AG08395 (cell line): ENCODE results near the gene OMG.
A peak's percentile ranks its signal among the peaks of the same experiment; 100 is the strongest.
"Not testable (repeated sequence)": the region's sequence is repeated elsewhere in the genome, so short reads cannot be mapped to it uniquely, and the experiment has no call there.

Experiments
- DNase-seq: peaks from one replicate; pipeline ENCODE4 v3.0.0; 2012; ENCODE audit warnings: mixed read lengths, low spot score

The OMG gene

GRCh38 chr17:31297090-31297489 lies at the start of gene OMG:
Gene OMG, minus strand, starts transcription at chr17:31297239. Its CDS starts 908 bp downstream, at chr17:31296331.
- DNase-seq: no peak

- not testable (repeated sequence) for DNase-seq
These were observed 48.2 kb upstream of the OMG start for GRCh38 chr17:31345191-31345747.

GRCh38 chr17:31339906-31340661 lies 43.0 kb upstream of the OMG start:
- DNase-seq: peak; percentile 57

GRCh38 chr17:31329221-31329620 lies 32.2 kb upstream of the OMG start:
- DNase-seq: no peak

- DNase-seq: peak; percentile 24
These were observed 31.1 kb upstream of the OMG start for GRCh38 chr17:31328160-31328535.

GRCh38 chr17:31327534-31328159 lies 30.6 kb upstream of the OMG start:
- peak; percentile 73 for DNase-seq

- DNase-seq: no peak
These were observed 26.5 kb upstream of the OMG start for GRCh38 chr17:31323551-31323950.

- no peak for DNase-seq
These were observed 24.9 kb upstream of the OMG start for GRCh38 chr17:31321966-31322365.

- peak; percentile 68 for DNase-seq
These were observed 24.4 kb upstream of the OMG start, which contains the start of gene EVI2A for GRCh38 chr17:31321481-31321880. Gene EVI2A, minus strand, starts transcription at chr17:31321622. Its CDS starts 2,609 bp downstream, at chr17:31319013.

GRCh38 chr17:31320791-31321190 lies 23.8 kb upstream of the OMG start:
- DNase-seq: no peak

- no peak for DNase-seq
These were observed 23.2 kb upstream of the OMG start for GRCh38 chr17:31320241-31320640.

- no peak for DNase-seq
These were observed 22.0 kb upstream of the OMG start for GRCh38 chr17:31318851-31319661.

- no peak for DNase-seq
These were observed 21.3 kb upstream of the OMG start for GRCh38 chr17:31318298-31318801.

- DNase-seq: no peak
These were observed 17.7 kb upstream of the OMG start for GRCh38 chr17:31314782-31315100.

- DNase-seq: no peak
These were observed 17.1 kb upstream of the OMG start, which contains the start of gene EVI2B for GRCh38 chr17:31313982-31314781. Gene EVI2B, minus strand, starts transcription at chr17:31314054. Its CDS starts 8,445 bp downstream, at chr17:31305609.

GRCh38 chr17:31312223-31312622 lies 15.2 kb upstream of the OMG start:
- not testable (repeated sequence) for DNase-seq

- no peak for DNase-seq
These were observed 14.5 kb upstream of the OMG start for GRCh38 chr17:31311526-31311925.

- no peak for DNase-seq
These were observed 13.8 kb upstream of the OMG start for GRCh38 chr17:31310886-31311285.

- DNase-seq: no peak
These were observed 13.2 kb upstream of the OMG start for GRCh38 chr17:31310260-31310659.

- no peak for DNase-seq
These were observed 12.5 kb upstream of the OMG start for GRCh38 chr17:31309556-31309955.
